Measurements from ENCODE around the gene TRERF1.
"Not testable (repeated sequence)": the region's sequence is repeated elsewhere in the genome, so short reads cannot be mapped to it uniquely, and the experiment has no call there.

Gene TRERF1

DNA sequence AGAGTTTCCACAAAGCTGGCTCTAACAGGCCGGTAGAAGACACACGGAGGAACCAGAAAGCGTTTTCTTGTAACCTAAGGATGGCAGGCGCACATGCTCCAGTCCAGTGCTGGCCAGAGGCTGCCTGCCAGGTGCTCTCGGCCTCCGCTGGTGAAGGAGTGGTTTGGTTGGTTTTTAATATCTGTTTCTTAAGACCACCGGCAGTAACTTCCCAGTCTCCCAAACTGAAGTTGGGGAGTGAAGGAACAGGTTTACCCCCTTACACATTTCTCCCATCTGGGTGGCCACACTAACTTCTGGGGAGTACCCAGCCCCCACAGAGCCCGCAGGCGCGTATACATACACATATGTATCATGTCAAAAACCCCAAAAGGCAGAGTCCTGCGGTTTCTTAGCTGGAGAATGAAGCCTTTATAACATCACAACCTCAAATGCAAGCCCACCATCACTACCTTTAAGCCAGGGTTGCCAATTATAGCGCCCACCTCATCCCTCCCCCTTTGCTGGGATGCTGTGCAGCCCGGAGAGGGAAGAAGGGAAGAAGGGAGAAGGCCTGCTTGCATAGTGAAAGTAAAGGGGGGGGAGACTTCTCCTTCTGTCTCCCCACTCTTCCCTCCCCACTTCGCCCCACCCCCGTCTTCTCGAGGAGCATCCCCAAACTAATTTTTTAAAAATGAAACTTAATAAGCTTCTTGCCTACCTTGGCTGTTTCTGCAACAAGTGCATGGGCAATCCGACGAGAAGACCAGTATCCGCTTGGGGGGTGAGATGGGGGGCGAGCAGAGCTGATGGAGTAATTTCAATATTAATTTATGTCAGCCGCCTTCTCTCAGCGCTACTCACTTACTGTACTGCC is 1.0 kb downstream of the TRERF1 start:
- peak in 1 of 2 donors; percentile 36 for DNase-seq

DNA sequence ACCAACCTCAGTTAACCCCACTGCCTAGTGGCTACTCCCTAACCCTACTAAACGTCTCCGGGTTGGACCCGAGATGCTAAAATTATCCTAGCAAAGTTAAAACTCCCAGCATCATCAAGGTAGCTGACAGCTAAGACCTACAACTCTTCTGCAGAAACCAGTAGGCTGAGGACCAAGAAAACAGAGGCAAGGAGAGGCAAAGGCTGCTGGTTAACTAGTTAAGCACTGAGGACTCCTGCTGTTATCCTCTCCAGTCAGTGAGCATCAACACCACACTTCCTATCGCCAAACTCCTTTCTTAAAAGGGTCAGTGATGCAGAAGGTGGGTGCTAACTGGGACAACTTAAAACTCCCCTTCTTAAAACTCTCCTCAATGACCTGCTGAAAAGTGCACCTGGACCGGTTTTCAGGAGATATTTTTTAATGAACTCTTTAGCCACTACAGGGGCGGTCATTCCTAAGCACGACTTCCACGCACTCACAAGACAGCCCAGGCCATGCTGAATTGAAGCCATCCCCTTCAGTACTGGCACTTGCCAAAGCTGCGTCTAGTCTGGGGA is 1.7 kb downstream of the TRERF1 start:
- no peak for DNase-seq

DNA sequence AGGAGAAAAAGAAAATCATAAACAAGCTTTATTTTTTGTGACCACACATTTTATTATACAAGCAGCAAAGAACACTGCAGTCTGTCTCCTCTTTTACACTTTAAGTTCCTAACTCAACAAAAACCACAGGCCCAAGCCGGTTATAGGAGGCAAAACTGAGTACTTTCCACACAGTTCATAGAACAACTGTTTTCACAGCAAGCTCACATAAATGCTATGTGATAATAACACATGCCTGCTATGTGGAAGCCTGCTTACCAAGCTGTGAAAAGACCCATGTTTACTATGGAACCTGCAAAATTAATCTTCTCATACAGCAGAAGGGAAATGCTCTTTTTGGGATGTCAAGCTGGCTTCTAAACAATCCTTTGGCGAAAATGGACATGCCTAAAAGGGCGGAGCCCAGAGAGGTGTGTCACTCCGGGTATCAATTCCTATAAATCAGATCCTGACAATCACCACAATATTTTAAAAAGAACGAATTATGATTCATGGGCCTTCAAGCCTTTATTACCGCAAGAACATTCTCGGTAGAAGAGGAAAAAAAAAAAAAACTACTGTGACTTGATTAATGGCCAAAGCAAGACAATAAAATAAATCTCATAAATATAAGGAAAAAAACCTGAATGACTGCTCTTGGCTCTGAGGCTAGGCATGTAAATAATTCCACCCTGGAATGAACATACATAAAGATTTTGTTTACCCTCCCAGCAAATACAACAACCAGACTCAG is 2.6 kb downstream of the TRERF1 start:
- DNase-seq, result no peak

DNA sequence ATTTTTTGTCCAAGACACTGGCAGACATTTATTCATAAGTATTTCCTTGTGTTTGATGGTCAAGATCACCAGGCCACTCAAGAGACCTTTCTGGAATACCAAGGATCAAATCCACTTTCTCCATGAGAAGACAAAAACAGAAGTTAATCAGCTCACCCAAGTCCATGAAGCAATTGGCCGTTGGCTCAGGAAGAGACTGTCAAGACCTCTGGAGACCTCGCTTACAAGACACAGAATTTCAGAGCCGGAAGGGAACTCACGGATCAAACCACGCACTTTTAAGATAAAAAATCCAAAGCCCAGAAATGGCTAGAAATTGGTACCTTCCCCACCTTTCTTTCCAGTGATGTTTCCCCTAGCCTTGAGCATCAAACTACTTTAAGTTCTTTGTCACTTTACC is 3.3 kb downstream of the TRERF1 start:
- no peak for DNase-seq

DNA sequence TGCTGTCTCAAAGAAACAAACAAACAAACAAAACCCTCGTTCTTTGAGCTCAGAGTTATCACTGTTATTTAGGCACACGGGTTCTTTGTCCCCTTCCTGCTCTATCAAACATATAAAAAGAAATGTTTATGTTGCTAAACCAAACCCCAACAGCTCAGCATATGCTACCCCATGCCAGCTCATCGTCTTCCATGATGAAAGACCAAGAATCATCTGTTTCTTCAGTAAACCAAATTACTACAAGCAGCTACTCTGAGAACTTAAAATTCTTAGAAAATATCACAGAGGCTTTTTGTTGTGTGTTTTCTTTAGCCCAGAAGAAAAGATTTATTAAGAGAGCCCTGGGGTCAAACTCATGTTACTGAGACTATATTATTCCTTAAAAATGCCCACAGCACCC is 4.7 kb downstream of the TRERF1 start:
- no peak for DNase-seq

DNA sequence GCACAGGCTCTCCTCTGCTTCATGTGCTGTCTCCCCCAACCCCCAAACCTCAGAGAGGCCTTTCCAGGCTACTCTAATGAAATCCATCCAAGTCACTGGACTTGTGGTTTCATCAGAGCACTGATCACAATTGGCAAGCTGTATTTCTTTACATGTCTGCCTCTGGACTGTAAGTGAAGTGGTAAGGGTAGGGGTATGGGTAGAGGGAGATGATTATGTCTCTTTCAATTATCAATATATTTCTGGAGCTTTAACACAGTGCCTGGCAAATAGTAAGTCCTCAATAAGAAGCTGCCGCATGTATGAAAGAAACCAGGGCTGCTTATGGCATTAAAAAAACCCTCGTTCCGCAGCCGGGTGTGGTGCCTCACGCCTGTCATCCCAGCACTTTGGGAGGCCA is 5.4 kb downstream of the TRERF1 start:
- no peak for DNase-seq

DNA sequence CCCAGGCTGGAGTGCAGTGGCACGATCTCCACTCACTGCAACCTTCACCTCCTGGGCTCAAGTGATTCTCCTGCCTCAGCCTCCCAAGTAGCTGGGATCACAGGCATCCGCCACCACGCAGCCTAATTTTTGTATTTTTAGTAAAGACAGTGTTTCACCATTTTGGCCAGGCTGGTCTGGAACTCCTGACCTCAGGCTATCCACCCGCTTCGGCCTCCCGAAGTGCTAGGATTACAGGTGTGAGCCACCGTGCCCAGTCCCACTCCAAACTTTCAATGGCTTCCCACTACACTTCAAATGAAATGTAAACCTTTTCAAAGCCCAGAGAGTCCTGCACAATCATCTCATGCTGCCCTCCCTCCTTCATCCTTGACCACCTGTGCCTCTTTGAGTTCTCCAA is 5.8 kb downstream of the TRERF1 start:
- DNase-seq, result not testable (repeated sequence)

DNA sequence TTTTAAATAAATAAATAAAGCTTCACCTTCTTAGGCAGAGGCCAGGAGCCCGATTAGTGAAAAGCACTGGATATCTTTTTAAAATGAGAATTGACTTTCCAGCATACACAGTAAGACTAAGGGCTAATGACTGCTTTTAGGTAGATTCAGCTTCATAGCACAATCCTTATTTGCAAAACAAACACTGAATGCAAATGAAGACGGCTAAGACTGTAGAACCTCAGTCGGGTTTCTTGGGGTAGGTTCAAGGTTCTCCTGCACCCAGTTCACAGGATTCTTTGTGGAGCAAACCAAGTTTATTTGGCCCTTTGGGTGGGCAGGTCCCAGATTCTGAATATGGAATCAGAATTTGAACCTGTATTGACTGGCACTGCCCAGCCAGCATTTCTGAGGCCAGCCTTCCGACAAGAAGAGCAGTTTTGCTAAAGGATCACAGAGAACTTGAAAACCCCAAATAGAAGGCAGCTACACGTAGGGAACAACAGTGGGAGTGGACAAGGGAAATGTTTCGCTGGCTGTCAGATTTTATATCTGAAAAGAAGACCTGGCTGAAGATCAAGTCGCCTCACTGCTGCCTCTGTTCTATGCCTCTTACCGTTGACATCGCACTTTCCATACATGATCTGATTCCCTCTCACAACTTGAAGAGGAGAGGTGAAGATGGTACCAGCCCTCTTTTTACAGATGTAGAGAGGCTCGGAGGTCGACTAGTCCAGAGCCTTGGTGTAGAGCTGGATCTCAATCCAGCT is 8.2 kb downstream of the TRERF1 start:
- no peak for DNase-seq

DNA sequence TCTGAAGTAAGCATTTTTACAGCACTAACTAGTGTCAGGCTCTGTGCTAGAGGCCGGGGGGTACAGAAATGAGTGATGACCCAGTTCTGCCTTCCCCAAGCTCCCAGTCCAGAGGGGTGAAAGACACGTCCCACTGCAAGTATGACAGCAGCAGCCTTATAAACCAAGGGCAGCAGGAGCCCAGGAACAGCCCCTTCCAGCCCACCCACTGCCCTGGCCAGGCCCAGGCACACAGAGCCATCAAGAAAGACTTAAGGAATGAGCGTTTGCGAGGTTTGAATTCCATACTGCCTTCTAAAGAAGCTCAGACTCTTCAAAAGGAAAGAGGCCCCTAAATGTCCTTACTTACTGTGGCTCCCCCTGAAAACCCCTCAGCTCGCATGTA is 10.0 kb downstream of the TRERF1 start:
- no peak for DNase-seq

DNA sequence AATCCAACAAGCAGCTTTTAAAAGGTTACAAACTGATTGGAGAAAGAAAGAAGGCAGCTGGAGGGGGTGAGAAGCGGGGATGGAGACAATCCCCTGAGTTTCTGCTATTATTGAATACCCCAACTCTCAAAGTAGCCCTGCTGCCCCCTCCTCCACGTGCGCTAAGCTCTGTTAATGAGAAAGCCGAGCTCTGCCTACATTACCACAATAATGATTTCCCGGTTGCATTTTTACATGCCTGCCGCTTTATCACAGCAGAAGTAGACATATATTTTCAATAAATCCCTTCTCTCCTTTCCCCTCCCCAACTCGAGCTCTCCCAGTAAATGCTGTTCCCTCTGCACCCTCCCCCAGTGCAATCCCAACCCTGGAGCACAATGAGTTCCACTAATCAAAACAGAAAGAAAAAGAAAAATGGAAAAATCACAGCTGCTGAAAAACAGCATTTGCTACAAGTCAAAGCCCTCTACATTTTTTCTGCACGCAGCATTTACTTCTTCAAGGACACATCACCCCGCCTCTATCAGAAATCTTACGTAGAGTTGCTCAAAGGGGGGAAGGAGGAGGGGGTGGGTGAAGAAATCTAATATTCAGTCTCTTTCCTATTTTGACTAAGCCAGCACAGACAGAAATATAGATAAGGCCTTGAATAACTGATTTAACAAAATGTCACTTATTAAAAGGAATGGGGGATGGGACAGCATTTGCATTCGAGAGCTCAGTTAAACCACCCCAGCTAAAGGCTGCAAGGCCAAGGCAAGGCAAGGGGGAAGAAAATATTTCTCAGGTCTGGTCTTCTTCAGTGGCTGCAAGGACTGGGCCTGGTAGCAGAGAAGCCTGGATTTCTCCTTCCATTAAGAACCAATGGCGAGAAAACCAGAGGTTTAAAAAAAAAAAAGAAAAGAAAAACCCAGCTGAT is 10.7 kb downstream of the TRERF1 start:
- no peak for DNase-seq

DNA sequence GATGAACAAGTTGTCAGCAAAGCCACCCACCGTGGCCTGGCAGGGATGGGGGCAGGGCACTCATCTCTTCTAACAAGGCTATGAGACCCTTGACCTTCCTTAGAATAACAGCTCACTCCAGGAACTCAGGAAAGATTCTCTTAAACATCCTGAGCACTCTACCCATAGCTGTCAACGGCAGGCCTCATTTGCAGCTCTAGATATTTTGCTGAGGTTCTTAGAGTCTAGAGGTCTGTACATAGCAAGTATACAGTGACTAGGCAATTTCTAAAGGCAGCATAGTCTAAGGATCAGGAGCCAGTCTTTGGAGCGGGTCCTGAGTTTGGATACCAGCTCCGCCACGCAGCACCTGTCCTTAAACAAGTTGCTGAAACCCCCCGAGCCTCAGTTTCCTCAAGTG is 11.7 kb downstream of the TRERF1 start:
- no peak for DNase-seq

DNA sequence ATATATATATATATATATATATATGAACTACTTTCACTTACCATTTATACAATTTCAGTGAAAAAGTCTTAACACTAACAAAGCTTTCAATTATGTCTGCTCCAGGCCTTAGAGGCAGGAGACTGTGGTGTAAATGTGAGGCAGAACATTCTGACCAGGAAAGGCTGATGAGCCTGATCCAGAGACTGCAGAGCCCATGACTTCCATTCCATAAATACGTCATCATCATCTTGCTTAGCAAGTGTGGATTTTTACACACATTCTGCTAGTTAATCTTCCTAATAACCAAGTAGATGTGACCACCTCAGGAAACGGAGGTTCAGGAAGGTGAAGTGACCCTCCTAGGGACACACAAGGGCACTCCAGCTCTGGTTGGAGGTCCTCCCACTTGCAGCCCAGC is 14.9 kb downstream of the TRERF1 start:
- no peak for DNase-seq

DNA sequence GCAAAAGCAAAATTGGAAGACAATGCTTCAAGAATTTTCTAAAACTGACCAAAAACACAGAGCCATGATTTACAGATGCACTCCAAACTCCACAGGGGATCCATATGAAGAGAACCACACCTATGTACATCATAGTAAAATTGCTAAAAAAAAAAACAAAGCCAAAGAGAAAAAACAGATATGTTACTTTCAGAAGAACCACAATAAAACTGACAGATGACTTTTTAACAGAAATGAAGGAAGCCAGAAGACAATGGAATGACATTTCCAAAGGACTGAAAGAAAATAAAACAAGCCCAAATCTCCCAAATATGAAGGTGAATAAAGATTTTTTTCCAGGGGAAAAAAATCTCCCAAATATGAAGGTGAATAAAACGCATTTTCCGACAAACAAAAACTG is 17.5 kb downstream of the TRERF1 start:
- no peak for DNase-seq

DNA sequence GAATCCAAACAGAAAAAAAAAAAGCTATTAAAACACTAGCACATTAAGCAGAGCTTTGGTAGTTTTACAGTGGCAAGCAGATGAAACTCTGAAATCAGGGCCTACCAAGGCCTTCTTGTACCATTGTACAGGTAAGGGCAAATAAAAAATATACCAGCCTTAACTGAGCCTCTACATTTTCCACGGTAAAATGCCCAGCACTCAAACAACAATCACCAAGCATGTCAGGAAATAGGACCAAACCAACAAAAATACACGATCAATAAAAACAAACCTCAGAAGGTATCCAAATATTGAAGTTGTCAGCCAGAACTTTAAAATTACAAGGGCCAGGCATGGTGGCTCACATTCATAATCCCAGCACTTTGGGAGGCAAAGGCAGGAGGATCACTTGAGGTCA is 18.3 kb downstream of the TRERF1 start:
- no peak for DNase-seq

DNA sequence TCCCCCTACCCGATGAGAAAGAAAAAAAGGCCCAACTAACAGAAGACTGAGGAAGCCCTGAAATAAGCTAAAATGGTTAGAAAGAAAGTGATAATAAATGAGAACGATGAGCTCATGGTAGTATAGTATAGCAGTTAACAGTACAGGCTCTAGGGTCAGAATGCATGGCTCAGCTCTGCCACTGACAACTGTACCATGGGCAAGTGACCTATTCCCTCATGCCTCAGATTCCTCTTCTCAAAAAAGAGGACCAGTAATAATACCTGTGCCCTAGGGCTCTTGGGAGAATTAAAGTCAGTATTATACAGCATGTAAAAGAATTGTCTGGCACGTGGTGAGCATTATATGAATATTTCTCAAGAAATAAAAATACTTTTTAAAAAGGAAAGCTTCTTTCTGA is 19.8 kb downstream of the TRERF1 start:
- DNase-seq, result no peak

DNA sequence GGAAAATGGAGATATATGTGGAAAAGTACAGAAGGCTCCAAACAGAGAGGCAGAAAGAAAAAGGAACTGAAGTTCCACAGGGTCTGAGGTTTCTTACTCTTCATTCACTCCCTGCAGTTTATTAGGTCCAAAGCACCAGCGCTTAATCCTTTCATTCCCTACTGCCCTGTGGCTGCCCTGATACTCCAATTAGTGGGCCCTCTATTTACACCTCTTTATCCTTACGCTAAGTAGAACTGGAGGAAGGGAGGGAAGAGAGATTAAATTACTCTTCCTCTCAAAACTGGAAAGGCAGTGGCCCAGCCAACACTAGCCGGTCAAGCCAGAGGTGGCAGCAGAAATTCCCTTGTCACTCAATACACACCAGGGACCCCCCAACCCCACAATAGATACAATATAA is 20.4 kb downstream of the TRERF1 start:
- no peak for DNase-seq

DNA sequence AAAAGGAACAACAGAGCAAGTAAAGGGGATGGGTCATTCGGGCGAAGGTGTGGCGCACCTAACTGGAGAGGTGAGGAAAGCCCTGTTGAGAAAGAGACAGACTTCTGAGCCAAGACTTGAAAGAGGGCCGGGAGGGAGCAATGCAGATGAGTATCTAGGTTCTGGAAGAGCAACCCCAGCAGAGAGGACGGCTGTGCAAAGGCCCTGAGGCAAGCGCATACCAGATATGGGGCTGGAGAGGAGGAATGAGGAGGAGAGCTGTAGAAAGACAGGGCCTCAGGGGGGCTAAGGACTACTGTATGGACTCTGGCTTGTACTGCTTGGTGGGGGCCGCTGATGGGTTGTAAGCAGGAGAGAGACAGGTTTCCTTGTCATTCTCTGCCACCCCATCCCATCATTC is 21.9 kb downstream of the TRERF1 start:
- no peak for DNase-seq

DNA sequence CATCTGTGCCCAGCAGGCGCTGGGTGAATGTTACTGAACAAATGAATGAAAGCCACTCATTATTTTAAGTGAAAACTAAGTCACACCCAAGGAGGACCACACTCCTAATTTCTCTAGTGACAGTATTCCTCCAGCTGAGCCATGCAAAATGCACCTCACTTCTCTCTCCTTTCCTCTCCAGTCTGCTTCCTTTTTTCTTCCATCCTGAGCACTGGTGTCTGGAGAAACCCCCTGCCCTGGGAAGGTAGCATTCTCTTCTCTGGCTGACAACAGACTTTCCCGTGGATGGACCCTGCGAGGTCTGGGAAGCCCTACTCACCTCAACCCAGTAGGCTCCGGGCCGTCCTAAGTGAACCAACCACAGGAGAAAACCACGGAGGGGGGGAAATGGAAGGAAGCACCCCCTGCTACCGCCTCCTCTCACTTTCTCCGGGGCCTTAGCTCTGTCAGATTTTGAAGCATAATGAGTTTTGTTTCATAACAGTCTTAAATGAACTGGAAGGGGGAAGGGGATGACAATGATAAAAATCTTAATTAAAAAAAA is 22.6 kb downstream of the TRERF1 start:
- no peak for DNase-seq

DNA sequence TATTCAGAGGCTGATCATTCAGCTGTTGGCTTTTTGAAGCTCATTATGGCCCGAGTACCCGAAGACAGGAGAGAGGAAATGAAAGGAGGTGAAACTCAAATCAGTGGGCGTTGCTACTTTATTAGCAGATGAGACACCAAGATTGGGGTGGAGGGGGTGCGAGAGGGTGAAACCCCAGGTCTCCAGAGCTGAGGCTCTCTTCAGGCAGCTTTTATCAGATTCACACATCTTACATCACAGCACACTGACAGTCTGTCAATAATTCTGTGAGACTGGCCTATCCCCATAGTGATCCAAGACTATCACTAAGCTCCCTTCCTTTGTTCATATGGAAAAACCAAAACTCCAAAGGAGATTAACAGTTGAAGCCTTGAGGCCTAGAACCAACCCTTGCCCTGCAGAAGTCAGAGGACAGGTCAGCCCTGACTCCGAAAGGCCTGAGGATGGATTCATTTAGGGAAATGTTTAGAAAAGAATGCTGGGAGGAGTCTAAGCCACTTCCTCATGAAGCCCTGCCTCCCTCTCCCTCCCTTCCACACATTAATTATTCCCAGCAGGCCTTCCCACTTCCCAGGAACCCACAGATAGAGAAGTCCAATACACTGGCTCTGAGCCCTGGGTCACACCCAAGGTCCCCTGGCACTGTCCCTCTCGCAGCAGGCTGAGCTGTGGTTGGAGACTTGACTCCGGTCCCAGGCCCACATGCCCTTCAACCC is 23.2 kb downstream of the TRERF1 start:
- no peak for DNase-seq

DNA sequence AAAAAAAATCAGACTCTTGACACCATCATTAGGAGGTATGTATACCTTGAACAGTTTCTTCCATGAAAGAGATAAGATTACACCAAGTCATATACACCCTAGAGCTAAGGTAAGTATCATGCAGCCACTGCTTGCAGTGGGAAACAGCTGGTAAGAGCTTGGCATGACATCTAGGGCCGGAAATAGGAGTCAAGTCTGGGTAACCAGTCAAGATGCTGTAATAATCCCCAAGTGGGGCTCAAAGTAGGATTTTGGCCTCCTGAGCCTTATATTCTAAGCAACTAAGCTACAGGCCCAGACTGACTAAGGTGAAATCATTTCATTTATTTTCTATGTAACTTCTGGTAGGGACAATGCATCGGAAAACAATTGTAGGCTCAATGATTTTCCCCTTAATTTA is 23.9 kb downstream of the TRERF1 start:
- DNase-seq, result no peak

DNA sequence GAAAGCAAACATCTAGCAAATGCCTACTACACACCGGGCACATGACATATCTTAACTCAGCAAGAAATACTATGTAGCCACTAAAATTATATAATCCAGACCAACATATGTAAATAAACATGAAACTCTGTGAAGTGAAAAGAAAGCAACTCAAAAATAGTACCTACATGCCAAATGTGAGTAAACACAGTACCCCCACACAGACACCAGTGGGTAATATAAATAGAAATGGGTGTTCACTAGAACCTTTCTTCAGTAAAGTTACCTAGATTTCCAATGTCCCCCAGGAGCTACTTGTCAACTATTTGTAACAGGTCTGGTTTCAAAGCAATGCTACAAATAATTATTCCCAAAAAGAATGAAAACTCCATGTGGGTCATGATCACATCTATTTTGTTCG is 25.5 kb downstream of the TRERF1 start:
- no peak for DNase-seq
